ENCODE measurements around the gene GIT1. TPM values are rescaled to one million over a fixed set of nuclear protein-coding genes. Genes with fewer than 3 reads are reported as not detected.

Gene GIT1
- total and polyA plus RNA-seq, 2 of the 13 experiments (the other 11 are each of a cell fraction or from before 2014, with no cell fraction given) = 14.2 to 30.8 TPM

GRCh38 chr17:29562615-29563014 lies 26.8 kb downstream of the GIT1 start:
- Histone ChIP-seq H3K4me2 (ENCODE audit: low read depth, low read length) (no peak overlapping the region), H3K27ac (ENCODE audit: extremely low read length, insufficient read depth, low read length) (no peak overlapping the region), H4K20me1 (ENCODE audit: insufficient read depth, low read length) (0 out of 2 replicates have a peak, but pooled peaks cover 5% of the 10 kb centered on the region), H3K27me3 (ENCODE audit: control insufficient read depth in 1 of 2, insufficient read depth in 2 of 2, low read length in 2 of 2) (no peaks in the 10 kb centered on the region), H3K79me2 (ENCODE audit: insufficient read depth, low read length) (no peaks in the 10 kb centered on the region), H3K4me3 (replicated peaks in 1 of 3; ENCODE audit: insufficient read depth in 1 of 3, low read depth in 2 of 3, low read length in 3 of 3) (no peak overlapping the region), H3K4me1 (ENCODE audit: insufficient read depth, low read length) (peaks cover 28% of the 10 kb centered on the region), H2AFZ (ENCODE audit: low read length) (no peak overlapping the region), H3K36me3 (replicated peaks in 1 of 2; ENCODE audit: control insufficient read depth in 1 of 2, insufficient read depth in 2 of 2, low read length in 2 of 2) (no peaks in the 10 kb centered on the region; a peak in 1 of 5 replicates), H3K9me3 (ENCODE audit: low read length) (no peaks in the 10 kb centered on the region), H3K9ac (ENCODE audit: insufficient read depth, low read depth, low read length) (no peak overlapping the region)
- FAIRE-seq (no peak), DNase-seq (ENCODE audit: low spot score) (no peak), ATAC-seq (no peak)
- CTCF ChIA-PET (ENCODE audit: low intra/inter-chr PET ratio, low total read pairs) = no interaction called here
- intact Hi-C loops (cut with micrococcal nuclease; ENCODE audit: unreplicated experiment) (loop anchor here (10.0 kb wide), 1 partner anchor 268 kb away; the partner anchor contains the start of gene NUFIP2), in situ Hi-C loops (cut with HindIII; ENCODE audit: extremely low pct_ligation_motif_present, low pct_unique_long_range_greater_than_20kb) (no loop called here)
- TF ChIP-seq PHF5A (CRISPR knock-in tag; IDR thresholded peaks at IDR 0.05; ENCODE audit: low read depth, unreplicated experiment) (no peak), CENPX (CRISPR knock-in tag; IDR thresholded peaks at IDR 0.05) (no peak), ARID3A (IDR thresholded peaks at IDR 0.05; ENCODE audit: low read depth, low read length) (no peak), KDM1A (CRISPR knock-in tag; IDR thresholded peaks at IDR 0.05) (no peak), ZBTB14 (CRISPR knock-in tag; IDR thresholded peaks at IDR 0.05) (no peak), HHEX (CRISPR knock-in tag; IDR thresholded peaks at IDR 0.05) (no peak), RBFOX2 (IDR thresholded peaks at IDR 0.05; ENCODE audit: low read depth, low read length) (no peak), IRF1 (CRISPR knock-in tag; IDR thresholded peaks at IDR 0.05; ENCODE audit: low read depth) (no peak), ZNF235 (CRISPR knock-in tag; IDR thresholded peaks at IDR 0.05; ENCODE audit: borderline replicate concordance) (no peak), ATF7-NPFF (CRISPR knock-in tag; IDR thresholded peaks at IDR 0.05; ENCODE audit: low read depth) (no peak), ZNF629 (CRISPR knock-in tag; conservative IDR thresholded peaks at IDR 0.05) (no peak), RBM22 (optimal IDR thresholded peaks at IDR 0.05; ENCODE audit: low read length) (no peak), IKZF1 (IDR thresholded peaks at IDR 0.05) (no peak), PRDM4 (CRISPR knock-in tag; IDR thresholded peaks at IDR 0.05; ENCODE audit: borderline replicate concordance) (no peak), PRPF4 (IDR thresholded peaks at IDR 0.05; ENCODE audit: low read depth, low read length, poor library complexity, severe bottlenecking) (no peak), KDM5A (IDR thresholded peaks at IDR 0.05; ENCODE audit: borderline replicate concordance, low read length) (no peak), NPAS2 (CRISPR knock-in tag; IDR thresholded peaks at IDR 0.05; ENCODE audit: borderline replicate concordance) (no peak)
- TF ChIP-seq, protein P1, sequence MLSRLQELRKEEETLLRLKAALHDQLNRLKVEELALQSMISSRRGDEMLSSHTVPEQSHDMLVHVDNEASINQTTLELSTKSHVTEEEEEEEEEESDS (CRISPR knock-in tag; IDR thresholded peaks at IDR 0.05; ENCODE audit: borderline replicate concordance) = no peak
- no TSS peak for BruUV-seq (replicated peaks)
- 96% methylated on average over 18 of the region's 18 CpGs for WGBS (ENCODE audit: low lambda C conversion rate)
- POLR2A ChIA-PET = interaction anchor here (1.4 kb wide), 1 partner anchor 12 kb away, joined by 3 read pairs; no protein-coding TSS in a partner anchor
